Caco-2 (cell line): ENCODE data around the gene GABPA. TPM values are rescaled to one million over a fixed set of nuclear protein-coding genes. Genes with fewer than 3 reads are reported as not detected.
A peak's percentile ranks its signal among the peaks of the same experiment; 100 is the strongest.

ENCODE experiments used
- Bru-seq: library from RNA; stranded (reverse); fragments of 400-500 nt; gene quantifications from one replicate; lab custom pipeline; 2021; lab: Mats Ljungman, UMichigan
- BruChase-seq, 2 experiments: library from RNA; stranded (reverse); fragments of 400-500 nt; gene quantifications; one replicate each; lab custom pipeline; 2021; lab: Mats Ljungman, UMichigan
- BruUV-seq: library from RNA; stranded (reverse); fragments of 400-500 nt; replicated peaks from 2 replicates; lab custom pipeline; 2021; lab: Mats Ljungman, UMichigan
- CTCF ChIA-PET: fragments of 300-600 bp; sonication (Branson Sonifier 250); formaldehyde crosslinking; loops from one replicate; lab custom pipeline; 2022; ENCODE audit warnings: antibody characterized with exemption; lab: Charles Lee
- POLR2A ChIA-PET: fragments of 300-600 bp; sonication (Branson Sonifier 250); formaldehyde crosslinking; loops from one replicate; lab custom pipeline; 2022; ENCODE audit warnings: antibody characterized with exemption; lab: Charles Lee
- DNase-seq, 2 experiments: peaks; one replicate each; pipeline versions ENCODE4 v3.0.0 to v3.0.0-alpha.2; 2020 to 2022
- H3K27me3 ChIP-seq: replicated peaks from 2 replicates; pipeline ENCODE4 v1.6.0; 2011; ENCODE audit warnings: low read length; ENCODE audit not compliant: control insufficient read depth, insufficient read depth
- H3K36me3 ChIP-seq: 2 replicates; pipeline ENCODE4 v1.5.1; 2011; ENCODE audit warnings: low read length; ENCODE audit not compliant: control insufficient read depth, insufficient read depth
- H3K4me1 ChIP-seq: fragments of 250-450 bp; sonication (Bioruptor Pico); 2 replicates; pipeline ENCODE4 v1.5.1; 2020; ENCODE audit warnings: mild to moderate bottlenecking
- H3K4me3 ChIP-seq: 2 replicates; pipeline ENCODE4 v1.5.1; 2011; ENCODE audit warnings: low read depth, mild to moderate bottlenecking, control low read depth, low read length
- H3K9me3 ChIP-seq: fragments of 250-450 bp; sonication (Bioruptor Pico); 2 replicates; pipeline ENCODE4 v1.5.1; 2020; ENCODE audit warnings: mild to moderate bottlenecking, moderate library complexity
- H3K27ac Mint-ChIP-seq: one replicate; pipeline ENCODE4 v1.8.0; 2022; ENCODE audit warnings: mixed read lengths; ENCODE audit not compliant: unreplicated experiment
- H3K27me3 Mint-ChIP-seq: one replicate; pipeline ENCODE4 v1.8.0; 2022; ENCODE audit warnings: mixed read lengths; ENCODE audit not compliant: insufficient read depth, unreplicated experiment
- H3K36me3 Mint-ChIP-seq: one replicate; pipeline ENCODE4 v1.8.0; 2022; ENCODE audit warnings: mild to moderate bottlenecking, mixed read lengths; ENCODE audit not compliant: insufficient read depth, unreplicated experiment
- H3K4me1 Mint-ChIP-seq: one replicate; pipeline ENCODE4 v1.8.0; 2022; ENCODE audit warnings: low read depth, mixed read lengths; ENCODE audit not compliant: unreplicated experiment
- H3K4me3 Mint-ChIP-seq: one replicate; pipeline ENCODE4 v1.8.0; 2022; ENCODE audit warnings: mild to moderate bottlenecking, moderate library complexity, mixed read lengths; ENCODE audit not compliant: unreplicated experiment
- H3K9me3 Mint-ChIP-seq: one replicate; pipeline ENCODE4 v1.8.0; 2022; ENCODE audit warnings: mixed read lengths; ENCODE audit not compliant: unreplicated experiment
- CTCF ChIP-seq, 2 experiments: fragments of 200-600 bp in 1 of 2; IDR thresholded peaks; 1 replicate in 1 of 2; 2 replicates in 1 of 2; pipeline versions ENCODE4 v1.5.1 to v1.8.0; 2011 to 2022; ENCODE audit warnings: antibody characterized with exemption in 1 of 2, control low read depth in 1 of 2, inconsistent platforms in 1 of 2, low read depth in 1 of 2, low read length in 1 of 2, mild to moderate bottlenecking in 1 of 2, moderate library complexity in 1 of 2; ENCODE audit not compliant: insufficient read depth in 1 of 2, severe bottlenecking in 1 of 2, unreplicated experiment in 1 of 2
- intact Hi-C: fragments of 100-400 bp; cut with micrococcal nuclease; formaldehyde crosslinking; loops from one replicate; pipeline ENCODE4 v1.10.0; 2022; ENCODE audit not compliant: unreplicated experiment
- long read RNA-seq: library from polyadenylated mRNA; stranded (forward); transcript quantifications from one replicate; pipeline ENCODE4 v2.0.0, GENCODE V29; 2022
- total RNA-seq: library from RNA; stranded (reverse); gene quantifications from 2 replicates; pipeline ENCODE4 v1.2.3, GENCODE V29; 2022

GABPA gene
- total RNA-seq (17.4 and 20.3 TPM in 2 replicates), Bru-seq, nascent RNA (percentile 78 among the genes with signal in this experiment), BruChase-seq, experiment 1, labeled RNA remaining after a 2-hour chase (percentile 86 among the genes with signal in this experiment), BruChase-seq, experiment 2, labeled RNA remaining after a 6-hour chase (percentile 83 among the genes with signal in this experiment)
- long read RNA-seq, full-length matches to known transcripts, result 18 of 21 reads
- long read RNA-seq, partial matches to known transcripts, result 0 of 21 reads
- long read RNA-seq, other reads (novel, unspliced or antisense), result 3 of 21 reads

GRCh38 chr21:25734904-25735645 lies at the start of gene GABPA, which contains the start of gene ATP5PF:
Gene GABPA, plus strand, starts transcription at chr21:25734972. Its CDS starts 6,627 bp downstream, at chr21:25741599.
Gene ATP5PF, minus strand, starts transcription at chr21:25734904. Its CDS starts 5,110 bp downstream, at chr21:25729794.
- Histone ChIP-seq H3K9me3 (no peaks in the 10 kb centered on the region), H3K4me1 (peaks cover 7% of the 10 kb centered on the region; the same call in 1 of the 2 replicates), H3K36me3 (no peaks in the 10 kb centered on the region; the same call in 1 of the 2 replicates), H3K4me3 (peak within 1 kb of the TSS; percentile 60), H3K27me3 (no peaks in the 10 kb centered on the region)
- H3K4me1 Mint-ChIP-seq, result no peaks in the 10 kb centered on the region
- no peaks in the 10 kb centered on the region for H3K27me3 Mint-ChIP-seq
- intact Hi-C loops, result loop anchor here (1.0 to 10.0 kb wide), 3 partner anchors 67 to 430 kb away; partner anchors contain the start of gene MRPL39
- peaks cover 40% of the 10 kb centered on the region for H3K36me3 Mint-ChIP-seq
- POLR2A ChIA-PET, result no interaction called here
- H3K27ac Mint-ChIP-seq, result peak within 1 kb of the TSS; percentile 98
- CTCF ChIA-PET, result no interaction called here
- TF ChIP-seq CTCF (IDR thresholded peaks at IDR 0.05; ENCODE audit: insufficient read depth in 1 of 2, low read depth in 1 of 2, low read length in 1 of 2, severe bottlenecking in 1 of 2, unreplicated experiment in 1 of 2), result no peak
- no peaks in the 10 kb centered on the region for H3K9me3 Mint-ChIP-seq
- H3K4me3 Mint-ChIP-seq, result peak within 1 kb of the TSS; percentile 92
- DNase-seq, result peak; percentile 95 to 98
- no TSS peak for BruUV-seq

- BruUV-seq, result no TSS peak
- peaks cover 14% of the 10 kb centered on the region for H3K27me3 Mint-ChIP-seq
- no peaks in the 10 kb centered on the region for H3K4me1 Mint-ChIP-seq
- H3K4me3 Mint-ChIP-seq, result no peak overlapping the region
- ChIA-PET POLR2A (no interaction called here), CTCF (no interaction called here)
- no peaks in the 10 kb centered on the region for H3K9me3 Mint-ChIP-seq
- H3K36me3 Mint-ChIP-seq, result no peaks in the 10 kb centered on the region
- DNase-seq, result no peak
- intact Hi-C loops, result no loop called here
- H3K36me3 ChIP-seq, result no peaks in the 10 kb centered on the region
- TF ChIP-seq CTCF (IDR thresholded peaks at IDR 0.05; ENCODE audit: insufficient read depth in 1 of 2, low read depth in 1 of 2, low read length in 1 of 2, severe bottlenecking in 1 of 2, unreplicated experiment in 1 of 2), result no peak
- no peaks in the 10 kb centered on the region for H3K9me3 ChIP-seq
- no peak overlapping the region for H3K4me3 ChIP-seq
- H3K27ac Mint-ChIP-seq, result no peak overlapping the region
- no peaks in the 10 kb centered on the region for H3K27me3 ChIP-seq
- no peaks in the 10 kb centered on the region for H3K4me1 ChIP-seq
Measured at GRCh38 chr21:25687787-25688186, 47.0 kb upstream of the GABPA start.
